ENCODE data around the gene CHMP4B.

GRCh38 chr20:33803921-33804337, 7.2 kb upstream of the CHMP4B start:
- TF ChIP-seq, protein P1, sequence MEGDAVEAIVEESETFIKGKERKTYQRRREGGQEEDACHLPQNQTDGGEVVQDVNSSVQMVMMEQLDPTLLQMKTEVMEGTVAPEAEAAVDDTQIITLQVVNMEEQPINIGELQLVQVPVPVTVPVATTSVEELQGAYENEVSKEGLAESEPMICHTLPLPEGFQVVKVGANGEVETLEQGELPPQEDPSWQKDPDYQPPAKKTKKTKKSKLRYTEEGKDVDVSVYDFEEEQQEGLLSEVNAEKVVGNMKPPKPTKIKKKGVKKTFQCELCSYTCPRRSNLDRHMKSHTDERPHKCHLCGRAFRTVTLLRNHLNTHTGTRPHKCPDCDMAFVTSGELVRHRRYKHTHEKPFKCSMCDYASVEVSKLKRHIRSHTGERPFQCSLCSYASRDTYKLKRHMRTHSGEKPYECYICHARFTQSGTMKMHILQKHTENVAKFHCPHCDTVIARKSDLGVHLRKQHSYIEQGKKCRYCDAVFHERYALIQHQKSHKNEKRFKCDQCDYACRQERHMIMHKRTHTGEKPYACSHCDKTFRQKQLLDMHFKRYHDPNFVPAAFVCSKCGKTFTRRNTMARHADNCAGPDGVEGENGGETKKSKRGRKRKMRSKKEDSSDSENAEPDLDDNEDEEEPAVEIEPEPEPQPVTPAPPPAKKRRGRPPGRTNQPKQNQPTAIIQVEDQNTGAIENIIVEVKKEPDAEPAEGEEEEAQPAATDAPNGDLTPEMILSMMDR (IDR thresholded peaks at IDR 0.05) = no peak
- no peak for TF ChIP-seq EZH2 (IDR thresholded peaks at IDR 0.05; ENCODE audit: borderline replicate concordance, insufficient read depth, low read depth, low read length, poor library complexity, severe bottlenecking)

All from B cell (primary cell).